ENCODE data around the gene GID8.

GID8 gene

GRCh38 chr20:62938105-62938888, at the start of gene GID8:
Gene GID8 (plus strand): TSS chr20:62938147. CDS start chr20:62941503, 3,356 bp downstream.
- in situ Hi-C loops (cut with MboI; ENCODE audit: low sequenced_read_pairs): no loop called here

DNA sequence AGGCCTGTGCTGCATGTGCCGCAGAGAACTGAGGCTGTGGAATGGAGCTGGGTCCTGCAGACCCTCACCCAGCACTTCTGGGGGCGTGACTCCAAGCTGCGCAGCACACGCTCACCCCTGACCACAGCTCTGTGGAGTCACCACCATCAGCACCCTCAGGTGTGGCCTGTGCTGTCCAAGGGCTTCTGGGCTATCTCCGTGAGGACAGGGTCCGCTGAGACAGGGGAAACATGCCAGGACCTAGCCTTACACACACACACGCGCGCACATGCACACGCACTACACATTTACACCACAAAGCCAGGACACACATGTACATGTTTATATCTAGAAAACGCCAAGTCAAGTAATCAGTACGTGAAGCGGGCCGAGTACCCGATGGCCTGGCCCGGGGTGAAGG, 49.5 kb upstream of the GID8 start:
- in situ Hi-C loops (cut with MboI; ENCODE audit: low sequenced_read_pairs): no loop called here

GRCh38 chr20:62888910-62889309, 49.0 kb upstream of the GID8 start:
- in situ Hi-C loops (cut with MboI; ENCODE audit: low sequenced_read_pairs): no loop called here

DNA sequence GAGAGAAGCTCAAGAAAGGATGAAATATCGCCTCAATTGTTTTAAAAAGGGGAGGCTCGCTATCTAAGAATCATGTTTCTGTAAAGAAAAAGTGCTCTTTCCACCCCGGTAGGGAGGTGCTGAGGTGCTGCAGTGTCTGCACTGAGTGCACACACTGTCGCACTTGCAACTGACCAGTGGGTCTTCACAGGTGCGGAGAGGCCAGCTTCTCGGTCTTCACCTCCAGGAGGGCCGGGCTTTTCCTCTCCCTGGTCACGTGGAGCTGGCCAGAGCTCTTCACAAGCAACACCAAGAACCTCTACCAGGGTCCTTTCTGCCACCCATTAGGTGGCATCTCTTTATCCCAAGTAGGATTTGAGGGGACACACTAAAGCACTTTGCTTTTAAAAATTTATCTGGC, 48.5 kb upstream of the GID8 start:
- in situ Hi-C loops (cut with MboI; ENCODE audit: low sequenced_read_pairs): no loop called here

- in situ Hi-C loops (cut with MboI; ENCODE audit: low sequenced_read_pairs): no loop called here
Observed at GRCh38 chr20:62889871-62890270, 48.1 kb upstream of the GID8 start.

- in situ Hi-C loops (cut with MboI; ENCODE audit: low sequenced_read_pairs): no loop called here
Observed at GRCh38 chr20:62890444-62890843, 47.5 kb upstream of the GID8 start.

DNA sequence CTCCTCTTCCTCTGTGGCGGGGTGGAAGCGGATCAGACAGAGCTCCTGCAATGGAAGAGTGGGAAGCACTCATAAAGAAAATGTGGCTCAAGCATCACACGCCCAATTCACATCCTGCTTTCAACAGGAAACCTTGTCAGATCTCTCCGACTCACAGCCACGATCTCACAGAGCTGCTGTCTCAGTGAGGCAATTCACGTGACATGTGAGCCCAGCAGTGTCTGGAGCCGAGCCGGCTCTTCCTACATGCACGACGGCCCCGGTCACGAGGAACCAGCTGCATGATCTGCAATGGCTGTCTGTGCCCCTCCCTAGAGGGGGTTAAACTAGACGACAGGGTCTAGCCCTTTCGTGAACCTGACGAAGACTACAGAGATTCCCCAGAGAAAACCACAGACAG, 46.8 kb upstream of the GID8 start:
- in situ Hi-C loops (cut with MboI; ENCODE audit: low sequenced_read_pairs): no loop called here

DNA sequence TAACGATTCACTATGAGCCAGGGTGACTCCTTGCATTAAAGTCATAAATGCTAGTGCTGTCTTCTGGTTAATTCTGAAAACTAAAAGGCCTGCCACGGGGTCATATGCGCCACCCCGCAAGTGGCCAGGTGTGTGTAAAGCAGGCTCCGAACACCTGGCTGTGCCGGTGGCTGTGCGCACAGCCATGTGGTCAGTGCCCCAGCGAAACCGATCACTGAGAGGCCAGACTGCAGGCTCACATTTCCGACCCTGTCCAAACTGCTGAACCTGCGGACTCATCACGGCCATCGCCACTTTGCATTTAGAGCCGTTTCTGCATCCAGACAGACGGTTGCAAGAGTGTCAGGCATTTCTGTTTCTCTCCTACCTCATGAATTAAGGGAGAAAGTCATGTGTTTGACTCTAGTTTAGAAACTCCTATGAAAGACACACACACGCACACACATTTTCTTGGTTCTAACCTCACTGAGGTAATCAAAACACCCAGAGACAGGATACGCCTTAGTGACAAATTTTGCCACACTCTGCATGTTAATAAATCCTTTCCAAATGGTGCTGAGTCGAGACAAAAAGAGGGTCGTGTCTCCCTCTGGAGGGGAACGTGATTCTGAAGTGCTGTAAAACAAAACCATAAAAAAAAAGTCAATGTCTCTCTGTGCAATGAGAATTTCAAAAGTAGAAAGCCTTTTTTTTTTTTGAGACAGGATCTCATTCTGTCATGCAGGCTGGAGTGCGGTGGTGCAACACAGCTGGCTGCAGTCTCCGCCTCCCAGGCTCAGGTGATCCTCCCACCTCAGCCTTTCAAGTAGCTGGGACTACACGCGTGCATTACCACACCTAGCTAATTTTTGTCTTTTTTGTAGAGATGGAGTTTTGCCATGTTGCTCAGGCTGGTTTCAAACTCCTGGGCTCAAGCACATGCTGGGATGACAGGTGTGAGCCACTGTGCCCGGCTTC, 45.3 kb upstream of the GID8 start:
- in situ Hi-C loops (cut with MboI; ENCODE audit: low sequenced_read_pairs): no loop called here

DNA sequence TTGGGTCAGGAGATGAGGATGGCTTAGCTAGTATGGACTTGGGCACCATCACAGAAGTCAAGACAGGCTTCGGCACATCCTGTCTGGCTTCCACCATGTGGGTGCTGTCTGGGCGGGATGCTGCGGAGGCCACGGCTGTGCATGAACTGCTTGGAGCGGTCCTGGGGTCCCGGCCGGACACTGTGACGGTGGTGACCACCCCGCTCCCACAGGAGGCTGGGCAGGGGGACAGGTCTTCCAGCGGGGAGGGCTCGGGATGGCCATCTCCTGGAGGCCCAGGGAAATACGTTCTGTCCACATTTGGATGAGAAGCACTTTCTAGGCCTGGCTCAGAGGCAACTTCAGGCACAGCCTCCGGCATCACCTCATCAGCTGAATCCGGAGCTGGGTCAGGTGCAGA, 44.2 kb upstream of the GID8 start:
- in situ Hi-C loops (cut with MboI; ENCODE audit: low sequenced_read_pairs): no loop called here

DNA sequence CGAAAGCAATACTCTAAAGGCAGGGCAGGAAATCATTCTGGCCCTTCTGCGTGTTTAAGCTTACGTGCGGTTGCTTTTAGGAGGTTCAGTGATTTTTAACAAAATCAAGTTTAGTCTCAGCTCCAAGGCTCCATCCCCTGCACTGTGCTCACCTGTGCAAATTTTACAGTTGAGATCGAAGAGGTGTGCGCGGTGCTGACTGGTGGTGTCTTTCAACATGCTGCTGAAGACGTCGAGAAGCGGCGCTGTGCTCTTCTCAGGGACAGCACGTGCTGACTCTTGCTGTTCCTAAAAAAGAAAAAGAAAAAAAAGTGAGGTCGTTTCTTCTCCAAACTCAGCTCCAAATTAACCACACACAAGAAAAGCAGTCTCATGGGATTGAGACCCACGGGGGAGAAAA, 43.7 kb upstream of the GID8 start:
- in situ Hi-C loops (cut with MboI; ENCODE audit: low sequenced_read_pairs): no loop called here

DNA sequence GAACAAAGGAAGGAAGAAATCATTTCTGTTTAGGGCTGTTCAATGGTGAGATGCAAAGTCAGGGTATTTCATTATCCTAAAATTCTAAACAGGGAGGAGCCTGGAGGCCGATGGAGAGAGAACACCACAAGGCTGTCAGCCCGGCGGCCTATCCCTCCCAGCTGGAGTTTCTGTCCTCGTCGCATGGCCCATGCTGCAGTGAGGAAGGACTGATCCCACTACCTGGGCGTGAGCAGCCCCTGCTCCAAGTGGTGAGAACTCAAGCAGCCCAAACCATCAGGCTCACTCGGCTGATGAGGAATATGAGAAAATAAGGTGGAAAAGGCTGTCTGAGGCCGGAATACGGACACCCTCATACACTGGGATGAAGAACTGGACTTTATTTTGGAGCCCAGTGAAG, 42.4 kb upstream of the GID8 start:
- in situ Hi-C loops (cut with MboI; ENCODE audit: low sequenced_read_pairs): no loop called here

DNA sequence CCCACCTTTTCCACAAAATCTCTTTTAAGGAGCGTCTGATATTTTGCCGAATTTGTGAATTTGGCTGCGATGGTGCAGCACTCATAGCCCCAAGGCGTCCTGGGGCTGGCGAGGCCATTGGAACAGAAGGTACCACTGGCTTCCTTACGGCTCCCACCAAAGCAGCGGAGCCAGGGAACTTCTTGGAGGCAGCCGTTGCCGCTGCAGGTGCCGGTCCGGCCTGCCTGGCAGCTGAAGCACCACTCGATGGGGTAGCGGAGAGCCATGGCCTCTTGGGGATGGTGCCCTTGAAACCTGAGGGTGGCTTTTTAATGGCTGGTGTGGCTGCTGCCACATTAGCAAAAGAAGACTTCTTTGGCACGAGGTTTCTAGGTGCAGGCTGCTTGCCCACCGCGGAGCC, 41.4 kb upstream of the GID8 start:
- in situ Hi-C loops (cut with MboI; ENCODE audit: low sequenced_read_pairs): no loop called here

GRCh38 chr20:62897666-62898065, 40.3 kb upstream of the GID8 start:
- in situ Hi-C loops (cut with MboI; ENCODE audit: low sequenced_read_pairs): no loop called here

DNA sequence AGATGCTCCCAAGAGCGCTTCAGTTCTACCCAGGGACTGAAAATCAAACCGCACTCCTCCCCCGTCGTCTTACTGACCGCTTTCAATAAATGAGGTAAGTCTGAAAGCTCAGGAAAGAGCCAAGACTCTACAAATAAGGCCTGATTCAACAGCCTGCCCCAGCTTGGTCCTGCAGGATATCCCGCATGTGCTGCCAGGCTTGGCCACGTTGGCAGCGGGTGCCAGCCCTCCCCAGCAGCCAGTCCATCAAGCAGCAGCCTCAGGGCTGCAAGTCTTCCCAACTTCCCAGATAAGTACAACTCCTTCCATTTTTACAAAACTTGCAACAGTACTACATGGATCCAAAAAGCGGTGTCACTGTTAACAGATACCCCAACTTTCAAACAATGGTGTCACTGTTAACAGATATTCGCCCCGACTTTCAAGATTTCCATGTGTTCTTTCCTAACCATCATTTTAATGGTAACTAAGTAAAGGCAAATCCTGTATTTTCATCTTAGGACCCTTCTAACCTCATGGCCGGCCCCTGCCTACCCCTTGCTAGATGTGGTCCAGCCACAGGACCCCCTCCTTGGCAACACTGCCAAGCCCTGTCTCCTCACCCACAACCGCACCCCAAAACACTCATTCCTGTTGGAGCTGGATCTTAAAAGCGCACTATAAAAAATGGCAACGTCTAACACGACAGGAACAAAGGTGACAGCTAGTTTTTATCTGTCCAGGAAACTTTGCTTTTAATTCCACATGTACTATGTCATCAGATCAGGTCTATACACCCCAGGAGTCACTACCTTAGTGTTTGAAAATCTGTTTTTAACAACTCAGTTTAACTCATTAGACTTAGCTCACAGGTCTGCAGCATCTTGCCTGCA, 39.6 kb upstream of the GID8 start:
- in situ Hi-C loops (cut with MboI; ENCODE audit: low sequenced_read_pairs): no loop called here

DNA sequence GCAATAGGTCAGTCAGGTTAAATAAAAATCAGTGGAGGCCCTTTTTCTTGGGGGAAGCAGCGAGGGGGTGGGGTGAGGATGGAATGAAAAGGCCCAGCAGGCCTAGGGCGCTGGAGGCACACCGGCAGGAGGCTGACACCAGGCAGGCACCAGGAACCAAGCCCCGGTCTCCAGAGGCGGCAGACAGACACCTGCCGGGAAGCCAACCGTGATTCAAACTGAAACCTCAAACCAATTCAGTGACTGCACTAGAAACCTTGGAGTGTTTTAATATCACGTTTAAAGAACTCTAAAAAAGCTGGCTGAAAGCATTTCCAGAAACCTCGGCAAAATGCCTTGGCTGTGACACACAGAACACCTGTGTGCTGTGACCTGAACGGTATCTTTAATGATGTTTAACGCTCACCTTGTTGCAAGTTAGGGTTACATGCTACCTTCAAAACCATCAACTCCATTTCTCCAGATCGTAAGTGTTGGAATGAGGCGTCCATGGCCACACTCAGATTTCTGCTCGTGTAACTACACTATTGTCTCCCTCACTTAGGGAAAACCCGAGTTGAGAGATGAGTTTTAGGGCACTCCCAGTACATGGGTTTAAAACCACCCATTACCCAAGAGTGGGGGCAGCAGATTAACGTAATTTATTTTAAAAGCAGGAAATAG, 38.8 kb upstream of the GID8 start:
- in situ Hi-C loops (cut with MboI; ENCODE audit: low sequenced_read_pairs): no loop called here

DNA sequence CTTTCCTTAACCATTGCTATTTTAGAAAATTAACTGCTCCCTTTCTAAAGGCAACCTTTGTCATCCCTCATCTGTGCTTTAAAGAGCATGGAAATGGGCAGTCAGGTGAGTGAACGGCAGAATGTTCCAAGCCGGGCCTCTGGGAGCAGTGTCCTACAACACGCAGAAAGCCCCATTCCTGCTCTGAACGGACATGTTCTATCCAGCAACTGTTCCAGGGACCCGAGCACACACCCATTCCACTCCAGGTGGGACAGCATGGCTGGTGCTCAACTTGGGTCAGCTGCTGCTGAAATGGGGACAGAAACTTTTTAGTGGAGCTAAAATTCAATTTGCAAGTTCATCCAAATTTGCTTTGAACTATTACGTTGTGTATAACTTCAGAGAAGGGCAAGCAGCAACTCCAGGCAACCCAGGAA, 38.3 kb upstream of the GID8 start:
- in situ Hi-C loops (cut with MboI; ENCODE audit: low sequenced_read_pairs): no loop called here

- in situ Hi-C loops (cut with MboI; ENCODE audit: low sequenced_read_pairs): no loop called here
Observed at GRCh38 chr20:62900052-62900691, 37.8 kb upstream of the GID8 start.

DNA sequence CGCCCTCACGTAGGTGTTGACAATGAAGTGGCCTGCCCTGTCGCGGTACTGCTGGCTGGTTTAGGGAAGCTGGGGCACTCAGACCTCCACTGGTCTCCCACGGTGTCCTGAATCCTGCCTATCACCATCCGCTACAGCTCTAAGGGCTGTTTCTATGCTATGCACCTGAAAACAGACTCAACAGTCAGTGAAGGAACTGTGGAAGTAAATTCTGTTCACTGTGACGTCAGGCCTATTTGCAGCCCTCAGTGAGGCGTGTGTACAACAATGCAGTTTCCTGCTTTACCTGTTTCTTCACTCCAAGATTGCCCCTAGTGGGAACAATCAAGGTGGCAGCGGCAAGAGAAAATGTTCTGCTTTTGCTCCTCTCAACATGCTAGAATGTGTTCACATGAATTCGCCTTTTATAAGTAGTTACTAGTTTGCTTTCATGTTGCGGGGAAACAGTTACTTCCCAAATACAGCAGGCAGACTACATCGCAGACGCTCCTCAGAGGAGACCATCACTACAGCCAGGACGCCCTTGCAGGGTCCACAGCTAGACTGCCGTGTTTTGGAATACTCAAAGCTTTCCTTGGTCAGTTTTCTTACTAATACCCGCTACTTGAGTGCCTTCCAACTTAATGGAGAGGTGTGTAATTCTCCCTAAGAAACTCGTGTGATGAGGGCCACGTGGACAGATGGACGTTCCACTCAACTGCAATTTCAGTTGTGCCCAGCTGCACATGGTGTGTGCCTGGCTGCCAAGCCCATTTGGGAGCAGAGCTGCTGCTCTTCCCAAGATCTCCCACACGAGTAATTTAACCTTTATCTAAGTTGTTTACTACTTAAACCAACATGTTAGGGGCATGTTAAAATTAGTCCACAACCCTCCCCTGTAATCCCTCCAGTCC, 37.0 kb upstream of the GID8 start:
- in situ Hi-C loops (cut with MboI; ENCODE audit: low sequenced_read_pairs): no loop called here

- in situ Hi-C loops (cut with MboI; ENCODE audit: low sequenced_read_pairs): no loop called here
Observed at GRCh38 chr20:62901891-62902290, 36.1 kb upstream of the GID8 start.

Measured in HL-60/S4 treated with retinoic acid at 250 ng/mL for 4 days and 3 days (cell line).